ENCODE measurements around the gene GARS1. TPM values are rescaled to one million over a fixed set of nuclear protein-coding genes. Genes with fewer than 3 reads are reported as not detected.
"Not testable (repeated sequence)": the region's sequence is repeated elsewhere in the genome, so short reads cannot be mapped to it uniquely, and the experiment has no call there.

Gene GARS1
- total RNA-seq, 1 donor from 2014 or later, result 56.3 TPM

DNA sequence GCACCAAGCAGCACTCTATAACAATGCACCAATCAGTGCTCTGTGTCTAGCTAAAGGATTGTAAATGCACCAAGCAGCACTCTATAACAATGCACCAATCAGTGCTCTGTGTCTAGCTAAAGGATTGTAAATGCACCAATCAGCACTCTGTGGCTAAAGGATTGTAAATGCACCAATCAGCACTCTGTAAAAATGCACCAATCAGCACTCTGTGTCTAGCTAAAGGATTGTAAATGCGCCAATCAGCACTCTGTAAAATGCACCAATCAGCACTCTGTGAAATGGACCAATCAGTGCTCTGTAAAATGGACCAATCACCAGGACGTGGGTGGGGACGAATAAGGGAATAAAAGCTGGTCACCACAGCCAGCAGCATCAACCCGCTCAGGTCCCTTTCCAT lies 24.4 kb upstream of the GARS1 start:
- DNase-seq (ENCODE audit: low spot score in 2 of 2); FAIRE-seq: not testable (repeated sequence)

DNA sequence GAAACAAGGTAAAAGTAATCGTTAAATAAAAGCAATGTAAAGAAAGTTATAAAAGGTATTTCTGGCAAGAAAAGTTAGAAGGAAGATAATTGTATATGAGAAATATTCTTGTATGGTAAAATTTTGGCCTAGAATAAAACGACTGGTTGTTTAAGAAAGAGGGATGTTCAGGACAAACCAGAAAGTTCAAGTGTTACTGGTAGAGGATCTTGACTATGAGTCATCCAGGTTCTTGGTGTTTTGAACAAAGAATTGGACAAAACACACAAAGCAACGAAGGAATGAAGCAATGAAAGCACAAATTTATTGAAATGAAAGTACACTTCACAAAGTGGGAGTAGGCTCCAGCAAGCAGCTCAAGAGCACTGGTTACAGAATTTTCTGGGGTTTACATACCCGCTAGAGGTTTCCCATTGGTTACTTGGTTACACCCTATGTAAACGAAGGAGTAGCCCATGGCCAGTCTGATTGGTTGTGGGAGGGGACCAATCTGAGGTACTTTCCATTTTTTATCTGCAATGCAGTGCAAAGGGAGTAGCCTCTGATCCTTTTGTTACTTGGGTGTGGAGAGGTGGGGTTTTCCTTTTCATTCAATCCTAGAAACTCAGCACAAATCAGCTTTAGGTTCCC lies 22.4 kb upstream of the GARS1 start:
- FAIRE-seq, result no peak
- DNase-seq (ENCODE audit: low spot score in 2 of 2), result no peak

DNA sequence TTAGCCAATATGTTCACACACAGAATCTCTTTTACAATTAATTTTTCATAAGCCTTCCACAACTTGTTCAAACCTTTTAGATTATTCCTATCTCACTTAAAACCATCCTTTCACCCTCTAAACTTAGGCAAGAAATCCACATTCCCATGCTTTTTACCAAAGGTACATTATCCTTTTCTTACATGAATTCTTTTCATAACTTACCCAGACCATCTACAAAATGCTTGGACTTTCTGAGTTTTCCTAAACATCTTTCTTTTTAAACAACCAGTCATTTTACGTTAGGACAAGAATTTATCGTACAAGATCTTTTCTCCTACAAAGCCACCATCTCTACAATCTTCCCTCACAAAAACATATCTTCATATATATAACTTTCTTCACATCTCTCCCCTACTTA lies 18.8 kb upstream of the GARS1 start:
- FAIRE-seq (no peak), DNase-seq (ENCODE audit: low spot score in 2 of 2) (no peak)

GRCh38 chr7:30583181-30583580 lies 11.5 kb upstream of the GARS1 start:
- DNase-seq (ENCODE audit: low spot score in 2 of 2) (no peak), FAIRE-seq (no peak)

GRCh38 chr7:30584415-30584814 lies 10.3 kb upstream of the GARS1 start:
- FAIRE-seq (no peak), DNase-seq (ENCODE audit: low spot score in 2 of 2) (no peak)

GRCh38 chr7:30584965-30585364 lies 9.7 kb upstream of the GARS1 start:
- DNase-seq (ENCODE audit: low spot score in 2 of 2) (no peak), FAIRE-seq (no peak)

DNA sequence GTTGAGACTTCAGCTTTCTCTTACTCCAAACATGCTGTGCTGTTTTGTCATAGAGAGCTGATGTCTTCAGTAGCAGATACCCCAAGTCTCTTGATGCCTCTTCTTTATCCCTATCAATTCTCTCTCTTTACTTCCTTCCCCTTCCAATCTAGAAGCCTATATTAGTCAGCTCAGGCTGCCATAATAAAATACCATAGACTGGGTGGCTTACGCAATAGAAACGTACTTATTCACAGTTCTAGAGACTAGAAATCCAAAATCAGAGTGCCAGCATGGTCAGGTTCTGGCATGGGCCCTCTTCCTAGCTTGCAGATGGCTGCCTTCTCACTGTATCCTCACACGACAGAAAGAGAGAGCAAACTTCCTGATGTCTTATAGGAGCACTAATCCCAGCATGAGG lies 9.0 kb upstream of the GARS1 start:
- no peak for FAIRE-seq
- DNase-seq (ENCODE audit: low spot score in 2 of 2), result no peak

- FAIRE-seq; DNase-seq (ENCODE audit: low spot score in 2 of 2): not testable (repeated sequence)
These were observed 7.1 kb upstream of the GARS1 start for GRCh38 chr7:30587547-30587946.

- peak; percentile 74 for FAIRE-seq
These were observed 5.6 kb upstream of the GARS1 start for GRCh38 chr7:30589111-30589510.

DNA sequence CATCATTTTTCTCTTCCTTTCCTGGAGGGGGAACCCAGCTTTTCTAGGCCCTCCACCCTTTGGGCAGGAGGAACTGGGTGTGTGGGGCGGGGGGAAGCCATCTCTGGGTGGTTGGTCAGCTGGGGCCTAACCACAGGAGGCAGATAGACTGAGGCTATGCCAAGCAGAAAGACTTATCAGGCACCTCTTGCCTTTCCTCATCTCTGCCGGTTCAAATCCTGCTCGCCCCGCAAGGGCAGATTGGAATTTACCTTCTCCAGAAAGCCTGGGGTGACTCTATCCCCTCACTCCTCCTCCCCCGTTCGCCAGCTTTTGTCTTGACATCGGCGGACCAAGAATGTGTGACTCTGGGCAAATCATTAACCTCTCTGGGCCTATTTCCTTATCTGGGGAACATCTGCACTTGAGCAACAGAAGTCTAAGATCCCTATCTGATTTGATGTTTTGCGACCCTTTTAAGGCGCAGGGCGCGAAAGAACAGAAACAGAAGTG lies 584 bp upstream of the GARS1 start:
- DNase-seq (ENCODE audit: low spot score in 2 of 2), result peak in 1 of 2 donors; percentile 22
- no peak for FAIRE-seq

More at GRCh38 chr7:30589111-30589510, 5.6 kb upstream of the GARS1 start:
- no peak for DNase-seq (ENCODE audit: low spot score in 2 of 2)

DNA sequence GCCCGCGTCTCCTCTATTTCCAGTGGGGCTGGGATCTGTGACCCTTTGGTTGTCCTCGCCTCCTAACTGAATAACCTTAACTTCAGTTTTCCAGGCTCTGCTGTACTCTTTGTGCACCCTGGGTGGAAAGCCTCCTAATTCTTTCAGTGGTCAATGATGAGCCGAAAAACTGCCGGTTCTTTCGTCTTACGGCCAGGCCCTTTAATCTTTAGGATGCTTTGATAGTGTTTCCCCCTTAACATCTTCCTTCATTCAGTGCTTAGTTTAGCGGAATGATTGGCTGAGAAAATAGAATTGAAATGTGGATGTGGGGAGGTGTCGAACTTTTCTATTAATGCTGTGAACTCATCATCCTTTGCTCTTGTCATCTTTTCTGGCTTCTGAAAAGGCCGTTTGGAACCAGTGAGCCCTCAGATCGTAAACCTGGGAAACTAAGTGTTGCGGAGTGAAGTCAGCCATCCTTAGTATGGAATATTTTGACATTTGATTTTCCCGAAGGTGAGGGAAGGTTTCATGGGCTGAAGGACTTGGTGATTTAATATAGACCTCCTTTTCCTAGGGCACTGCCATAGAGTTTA lies 847 bp downstream of the GARS1 start:
- DNase-seq (ENCODE audit: low spot score in 2 of 2) (no peak), FAIRE-seq (no peak)

DNA sequence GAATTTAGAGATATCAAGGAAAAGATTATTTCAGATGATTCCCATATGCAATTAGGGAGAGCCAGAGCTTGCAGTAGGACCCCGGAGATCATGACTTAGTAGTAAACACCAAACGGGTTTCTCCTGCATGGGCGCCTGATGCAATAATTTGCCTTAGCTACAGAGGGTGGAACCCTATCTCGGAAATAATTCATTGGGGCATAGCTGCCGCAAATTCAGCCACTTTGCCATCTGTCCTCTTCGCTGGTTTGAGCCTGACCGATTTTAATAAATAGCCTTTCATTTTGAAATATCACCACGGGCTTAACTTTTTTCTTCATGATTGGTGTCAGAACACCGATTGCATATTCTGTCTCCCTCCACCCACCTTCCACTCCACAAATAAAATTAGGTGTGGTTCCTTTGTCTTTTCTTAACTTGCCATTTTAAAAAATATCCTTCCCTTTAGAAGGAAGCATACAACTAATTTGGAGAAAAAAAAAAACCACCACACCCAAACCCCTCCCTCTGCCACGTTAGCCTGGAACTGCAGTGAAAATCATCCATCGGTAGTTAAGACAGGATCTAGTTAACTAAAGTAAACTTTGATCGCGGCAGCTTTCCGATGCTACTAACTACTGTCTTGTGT lies 1.4 kb downstream of the GARS1 start:
- DNase-seq (ENCODE audit: low spot score in 2 of 2) (no peak), FAIRE-seq (no peak)

DNA sequence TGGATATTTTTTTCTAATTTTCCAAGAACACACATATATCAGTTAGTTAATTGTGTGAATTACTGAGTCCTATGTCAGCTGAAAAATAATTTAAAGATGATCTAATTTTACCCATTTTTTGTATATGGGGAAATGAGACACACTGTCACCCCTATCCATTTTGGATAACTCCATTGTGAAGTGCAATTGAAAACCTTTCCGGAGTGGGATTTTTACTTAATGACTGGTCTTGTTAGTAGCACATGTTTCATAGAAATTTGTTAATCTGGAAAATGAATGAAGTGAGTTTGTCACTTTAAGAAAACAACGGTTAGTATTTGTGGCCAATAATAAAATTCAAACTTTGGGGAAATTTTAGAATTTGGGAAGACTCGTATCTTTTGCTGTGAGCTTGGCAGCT lies 2.0 kb downstream of the GARS1 start:
- no peak for FAIRE-seq
- DNase-seq (ENCODE audit: low spot score in 2 of 2), result no peak

- DNase-seq (ENCODE audit: low spot score in 2 of 2), result no peak
- no peak for FAIRE-seq
These were observed 3.6 kb downstream of the GARS1 start for GRCh38 chr7:30598121-30598876.

- DNase-seq (ENCODE audit: low spot score in 2 of 2) (no peak), FAIRE-seq (no peak)
These were observed 10.2 kb downstream of the GARS1 start for GRCh38 chr7:30604901-30605300.

DNA sequence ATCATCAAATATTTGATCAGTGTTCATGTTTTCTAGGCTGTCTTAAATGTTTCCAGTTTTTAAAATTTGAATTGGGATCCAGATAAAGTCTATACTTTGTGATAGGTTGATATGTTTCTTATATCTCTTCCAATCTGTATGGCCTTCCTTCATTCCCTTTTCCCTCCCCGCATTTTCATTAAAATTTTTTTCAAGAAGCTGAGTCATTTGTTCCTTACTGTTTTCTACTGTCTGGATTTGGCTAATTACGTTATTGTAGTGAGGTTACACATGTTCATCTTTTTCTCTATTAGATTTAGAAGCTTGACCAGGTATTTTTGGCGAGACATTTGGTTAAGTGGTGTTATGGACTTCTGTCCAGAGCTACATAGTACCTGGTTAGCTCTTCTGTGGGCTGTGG lies 11.2 kb downstream of the GARS1 start:
- DNase-seq (ENCODE audit: low spot score in 2 of 2) (no peak), FAIRE-seq (no peak)

DNA sequence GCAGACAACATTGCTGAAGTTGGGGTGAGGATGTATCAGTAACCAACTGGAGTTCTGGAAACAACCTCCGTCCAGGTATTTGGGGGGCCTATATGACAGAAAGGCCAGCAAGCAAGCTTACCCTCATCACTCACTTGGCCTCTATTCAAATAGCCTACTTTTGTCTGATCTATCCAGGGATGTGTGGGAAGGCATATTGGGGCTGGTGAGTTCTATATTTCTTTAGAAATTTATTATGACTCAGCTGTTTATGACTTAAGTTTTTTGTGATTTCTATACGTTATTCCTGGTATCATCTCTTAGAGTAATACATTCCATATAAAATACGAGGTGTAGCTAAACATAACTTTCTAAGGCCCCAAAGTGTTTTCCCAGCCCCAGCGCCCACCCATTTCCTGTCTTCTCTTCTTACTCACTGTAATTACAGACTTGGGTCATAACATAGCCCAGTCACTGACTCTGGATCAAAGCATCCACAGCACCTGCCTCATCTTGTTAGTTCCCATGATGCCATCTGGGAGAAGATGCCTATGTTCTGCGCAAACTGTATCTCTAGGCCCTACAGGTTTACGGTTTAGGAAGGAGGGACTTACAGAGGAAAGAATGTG lies 18.1 kb downstream of the GARS1 start:
- no peak for FAIRE-seq
- no peak for DNase-seq (ENCODE audit: low spot score in 2 of 2)

- FAIRE-seq (no peak), DNase-seq (ENCODE audit: low spot score in 2 of 2) (no peak)
These were observed 19.0 kb downstream of the GARS1 start for GRCh38 chr7:30613366-30614325.

DNA sequence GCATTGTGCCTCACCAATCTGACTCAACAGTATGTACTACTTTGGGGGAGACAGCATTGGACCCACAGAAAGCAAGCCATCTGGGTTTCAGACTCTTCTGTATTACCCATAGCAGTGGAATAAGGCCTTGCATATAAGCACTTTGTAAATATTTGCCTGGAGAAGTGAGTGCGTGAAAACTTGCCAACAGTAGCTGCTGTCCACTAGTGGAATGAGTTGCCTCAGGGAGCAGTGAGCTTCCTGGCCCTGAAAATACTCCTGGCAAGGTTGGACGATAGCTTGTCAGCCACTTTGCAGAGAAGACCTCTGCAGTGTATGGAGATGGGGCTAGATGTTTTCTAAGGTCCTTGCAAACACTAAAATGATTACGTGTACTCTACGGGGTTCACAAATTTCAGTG lies 21.6 kb downstream of the GARS1 start:
- DNase-seq (ENCODE audit: low spot score in 2 of 2) (no peak), FAIRE-seq (no peak)

GRCh38 chr7:30617359-30617758 lies 22.7 kb downstream of the GARS1 start:
- FAIRE-seq, result no peak
- DNase-seq (ENCODE audit: low spot score in 2 of 2), result no peak

Data from frontal cortex (tissue), 4 donors.